ENCODE data around the gene C1S.
"Not testable (repeated sequence)": the region's sequence is repeated elsewhere in the genome, so short reads cannot be mapped to it uniquely, and the experiment has no call there.

C1S gene

GRCh38 chr12:7102582-7102981, 42.1 kb downstream of the C1S start:
- TF ChIP-seq CTCF (IDR thresholded peaks at IDR 0.05; ENCODE audit: borderline replicate concordance, control extremely low read depth, extremely low read depth, insufficient read depth, missing control alignments) = no peak

GRCh38 chr12:7103837-7104584, 43.5 kb downstream of the C1S start:
- DNase-seq (ENCODE audit: low spot score) = no peak
- in situ Hi-C loops (cut with MboI; ENCODE audit: low sequenced_read_pairs, unreplicated experiment) = loop anchor here (25.0 kb wide), 1 partner anchor 167 kb away; the partner anchor contains the start of genes ATN1, C12orf57 and RNU7-1
- no peak for TF ChIP-seq CTCF (IDR thresholded peaks at IDR 0.05; ENCODE audit: borderline replicate concordance, control extremely low read depth, extremely low read depth, insufficient read depth, missing control alignments)

More at GRCh38 chr12:7102582-7102981, 42.1 kb downstream of the C1S start:
- no peak for DNase-seq (ENCODE audit: low spot score)
- in situ Hi-C loops (cut with MboI; ENCODE audit: low sequenced_read_pairs, unreplicated experiment) = loop anchor here (25.0 kb wide), 1 partner anchor 165 kb away; the partner anchor contains the start of genes ATN1, C12orf57 and RNU7-1

GRCh38 chr12:7106082-7106481, 45.6 kb downstream of the C1S start:
- no peak for TF ChIP-seq CTCF (IDR thresholded peaks at IDR 0.05; ENCODE audit: borderline replicate concordance, control extremely low read depth, extremely low read depth, insufficient read depth, missing control alignments)
- DNase-seq (ENCODE audit: low spot score) = no peak
- in situ Hi-C loops (cut with MboI; ENCODE audit: low sequenced_read_pairs, unreplicated experiment) = loop anchor here (25.0 kb wide), 1 partner anchor 169 kb away; the partner anchor contains the start of genes ATN1, C12orf57 and RNU7-1

- DNase-seq (ENCODE audit: low spot score) = not testable (repeated sequence)
- in situ Hi-C loops (cut with MboI; ENCODE audit: low sequenced_read_pairs, unreplicated experiment) = loop anchor here (25.0 kb wide), 1 partner anchor 170 kb away; the partner anchor contains the start of genes ATN1, C12orf57 and RNU7-1
Measured at GRCh38 chr12:7107181-7107580, 46.7 kb downstream of the C1S start.

- TF ChIP-seq CTCF (IDR thresholded peaks at IDR 0.05; ENCODE audit: borderline replicate concordance, control extremely low read depth, extremely low read depth, insufficient read depth, missing control alignments) = no peak
- in situ Hi-C loops (cut with MboI; ENCODE audit: low sequenced_read_pairs, unreplicated experiment) = loop anchor here (25.0 kb wide), 1 partner anchor 170 kb away; the partner anchor contains the start of genes ATN1, C12orf57 and RNU7-1
- DNase-seq (ENCODE audit: low spot score) = no peak
Measured at GRCh38 chr12:7107636-7108002, 47.1 kb downstream of the C1S start.

GRCh38 chr12:7108003-7108795, 47.7 kb downstream of the C1S start:
- DNase-seq (ENCODE audit: low spot score) = peak; percentile 92
- TF ChIP-seq CTCF (IDR thresholded peaks at IDR 0.05; ENCODE audit: borderline replicate concordance, control extremely low read depth, extremely low read depth, insufficient read depth, missing control alignments) = no peak
- in situ Hi-C loops (cut with MboI; ENCODE audit: low sequenced_read_pairs, unreplicated experiment) = loop anchor here (25.0 kb wide), 1 partner anchor 171 kb away; the partner anchor contains the start of genes ATN1, C12orf57 and RNU7-1

Data from GM13976 (cell line).